ENCODE measurements around the gene ABCA7.

ABCA7 gene

DNA sequence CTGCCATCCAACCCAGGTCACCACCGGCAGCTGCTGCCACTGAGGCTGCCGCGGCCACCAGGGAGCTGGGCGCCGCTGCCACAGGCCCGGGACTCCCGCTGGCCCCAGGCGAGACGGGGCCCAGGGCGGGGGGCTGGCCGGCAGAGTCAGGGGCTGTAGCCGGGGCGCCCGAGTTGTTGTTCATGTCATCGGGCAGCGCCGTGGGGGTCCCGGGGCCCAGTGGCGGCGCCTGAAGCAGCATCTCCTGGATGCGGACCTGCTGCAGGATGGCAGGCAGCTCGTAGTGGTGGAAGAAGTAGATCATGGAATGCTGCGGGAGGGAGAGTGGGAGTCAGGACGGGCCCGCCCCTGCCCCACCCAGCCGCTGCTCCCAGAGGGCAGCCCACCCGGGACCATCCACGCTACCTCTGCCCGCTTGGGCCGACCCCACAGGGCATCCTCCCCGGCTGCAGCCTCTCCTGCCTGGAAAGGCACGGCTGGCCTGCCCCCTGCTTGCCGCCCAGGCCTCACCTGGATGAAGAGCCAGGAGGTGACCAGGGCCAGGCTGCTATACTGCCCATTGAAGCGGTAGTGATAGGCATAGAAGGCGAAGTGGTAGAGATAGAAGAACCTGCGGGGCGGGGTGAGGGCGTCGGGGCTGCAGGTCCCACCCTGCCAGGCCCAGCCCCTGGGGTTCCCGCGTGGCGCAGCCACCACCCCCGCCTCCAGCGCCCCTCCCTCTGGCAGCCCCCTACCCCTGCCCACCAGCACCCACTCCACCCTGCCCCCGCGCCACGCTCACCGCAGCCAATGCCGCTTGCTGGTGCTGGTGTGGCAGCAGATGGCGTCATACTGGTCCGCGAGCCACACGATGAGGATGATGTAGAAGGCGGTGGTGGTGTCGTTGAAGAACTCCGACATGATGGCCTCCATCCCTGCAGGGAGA lies 29.1 kb upstream of the ABCA7 start:
- no peak overlapping the region for H3K27ac ChIP-seq
- TF ChIP-seq, protein P1, sequence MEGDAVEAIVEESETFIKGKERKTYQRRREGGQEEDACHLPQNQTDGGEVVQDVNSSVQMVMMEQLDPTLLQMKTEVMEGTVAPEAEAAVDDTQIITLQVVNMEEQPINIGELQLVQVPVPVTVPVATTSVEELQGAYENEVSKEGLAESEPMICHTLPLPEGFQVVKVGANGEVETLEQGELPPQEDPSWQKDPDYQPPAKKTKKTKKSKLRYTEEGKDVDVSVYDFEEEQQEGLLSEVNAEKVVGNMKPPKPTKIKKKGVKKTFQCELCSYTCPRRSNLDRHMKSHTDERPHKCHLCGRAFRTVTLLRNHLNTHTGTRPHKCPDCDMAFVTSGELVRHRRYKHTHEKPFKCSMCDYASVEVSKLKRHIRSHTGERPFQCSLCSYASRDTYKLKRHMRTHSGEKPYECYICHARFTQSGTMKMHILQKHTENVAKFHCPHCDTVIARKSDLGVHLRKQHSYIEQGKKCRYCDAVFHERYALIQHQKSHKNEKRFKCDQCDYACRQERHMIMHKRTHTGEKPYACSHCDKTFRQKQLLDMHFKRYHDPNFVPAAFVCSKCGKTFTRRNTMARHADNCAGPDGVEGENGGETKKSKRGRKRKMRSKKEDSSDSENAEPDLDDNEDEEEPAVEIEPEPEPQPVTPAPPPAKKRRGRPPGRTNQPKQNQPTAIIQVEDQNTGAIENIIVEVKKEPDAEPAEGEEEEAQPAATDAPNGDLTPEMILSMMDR (conservative IDR thresholded peaks at IDR 0.05): no peak

DNA sequence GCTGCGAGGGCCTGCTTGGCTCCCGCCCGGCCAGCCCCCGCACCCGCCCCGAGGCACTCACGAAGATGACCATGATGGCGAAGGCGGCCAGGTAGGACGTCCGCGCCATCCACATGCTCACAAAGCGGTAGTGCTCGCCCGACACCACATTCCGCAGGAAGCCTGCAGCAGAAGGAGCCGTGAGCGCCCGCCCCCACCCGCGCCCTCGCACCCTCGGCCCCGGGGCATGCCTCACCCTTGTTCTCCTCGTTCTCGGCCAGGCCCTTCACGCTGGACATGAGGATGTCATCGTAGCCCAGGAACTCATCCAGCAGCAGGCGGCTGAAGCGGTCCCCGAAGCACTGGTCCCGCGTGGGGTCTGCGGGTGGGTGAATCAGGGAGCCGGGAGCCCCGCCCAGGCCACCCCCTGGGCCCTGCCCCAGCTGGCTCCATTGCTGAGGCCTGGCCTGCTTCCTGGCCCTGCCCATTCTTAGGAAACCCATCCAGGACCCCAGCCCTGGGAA lies 28.0 kb upstream of the ABCA7 start:
- TF ChIP-seq, protein P1 (conservative IDR thresholded peaks at IDR 0.05): no peak
- H3K27ac ChIP-seq: no peak overlapping the region

DNA sequence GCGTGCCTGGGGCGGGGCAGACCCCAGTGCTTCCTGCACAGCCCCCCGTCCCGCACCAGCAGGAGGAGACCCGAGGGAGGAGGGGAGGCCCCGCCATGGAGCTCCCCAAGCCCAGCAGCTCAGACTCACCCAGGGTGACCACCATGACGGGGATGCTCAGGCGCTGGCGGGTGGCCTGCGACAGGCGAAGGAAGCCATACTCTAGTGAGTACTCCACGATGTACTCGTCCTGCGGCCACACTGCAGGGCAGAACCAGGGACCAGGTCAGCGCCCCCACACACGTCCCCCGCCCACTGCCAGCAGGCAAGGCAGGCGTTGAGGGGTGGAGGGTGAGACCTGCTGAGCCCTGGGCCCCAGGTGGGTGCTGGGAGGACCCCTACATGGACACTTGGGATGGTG lies 27.6 kb upstream of the ABCA7 start:
- TF ChIP-seq, protein P1 (conservative IDR thresholded peaks at IDR 0.05): no peak
- no peak overlapping the region for H3K27ac ChIP-seq

- TF ChIP-seq, protein P1 (conservative IDR thresholded peaks at IDR 0.05): no peak
- no peak overlapping the region for H3K27ac ChIP-seq
Measured at GRCh38 chr19:1013218-1013617, 26.7 kb upstream of the ABCA7 start.

GRCh38 chr19:1014161-1015060 lies 25.5 kb upstream of the ABCA7 start:
- TF ChIP-seq, protein P1 (conservative IDR thresholded peaks at IDR 0.05): no peak
- no peak overlapping the region for H3K27ac ChIP-seq

GRCh38 chr19:1015061-1015781 lies 24.7 kb upstream of the ABCA7 start:
- H3K27ac ChIP-seq: no peak overlapping the region
- TF ChIP-seq, protein P1 (conservative IDR thresholded peaks at IDR 0.05): no peak
